ENCODE data around the gene NOL9.

Gene NOL9

GRCh38 chr1:6507037-6507428, 47.3 kb downstream of the NOL9 start:
- DNase-seq (ENCODE audit: low read depth): no peak
- TF ChIP-seq CTCF (conservative IDR thresholded peaks at IDR 0.05; ENCODE audit: low read length): no peak
- no peak overlapping the region for H3K4me3 ChIP-seq (ENCODE audit: low read length)

GRCh38 chr1:6506210-6507036, 47.9 kb downstream of the NOL9 start:
- no peak for TF ChIP-seq CTCF (conservative IDR thresholded peaks at IDR 0.05; ENCODE audit: low read length)
- DNase-seq (ENCODE audit: low read depth): no peak

GRCh38 chr1:6505367-6506209, 48.7 kb downstream of the NOL9 start:
- H3K4me3 ChIP-seq (ENCODE audit: low read length): no peak overlapping the region
- TF ChIP-seq CTCF (conservative IDR thresholded peaks at IDR 0.05; ENCODE audit: low read length): no peak
- DNase-seq (ENCODE audit: low read depth): no peak

More at GRCh38 chr1:6506210-6507036, 47.9 kb downstream of the NOL9 start:
- no peak overlapping the region for H3K4me3 ChIP-seq (ENCODE audit: low read length)

GRCh38 chr1:6504887-6505286, 49.4 kb downstream of the NOL9 start:
- DNase-seq (ENCODE audit: low read depth): no peak
- TF ChIP-seq CTCF (conservative IDR thresholded peaks at IDR 0.05; ENCODE audit: low read length): no peak

GRCh38 chr1:6503884-6504602, 50.3 kb downstream of the NOL9 start:
- H3K4me3 ChIP-seq (ENCODE audit: low read length): no peak overlapping the region
- no peak for TF ChIP-seq CTCF (conservative IDR thresholded peaks at IDR 0.05; ENCODE audit: low read length)
- DNase-seq (ENCODE audit: low read depth): no peak

More at GRCh38 chr1:6504887-6505286, 49.4 kb downstream of the NOL9 start:
- H3K4me3 ChIP-seq (ENCODE audit: low read length): no peak overlapping the region

GRCh38 chr1:6502000-6502891, 52.1 kb downstream of the NOL9 start:
- H3K4me3 ChIP-seq (ENCODE audit: low read length): no peak overlapping the region
- TF ChIP-seq CTCF (conservative IDR thresholded peaks at IDR 0.05; ENCODE audit: low read length): no peak
- no peak for DNase-seq (ENCODE audit: low read depth)
